RWPE1 (cell line): Measurements from ENCODE around the gene RHOBTB3.

Experiments
- CTCF ChIA-PET: fragments of 350-600 bp; sonication (Branson Sonifier 250); formaldehyde crosslinking; extraction: SDS; loops from one replicate; lab custom pipeline; 2021; lab: Yijun Ruan, JAX
- POLR2A ChIA-PET: fragments of 400-600 bp; formaldehyde crosslinking; extraction: SDS; loops from one replicate; lab custom pipeline; 2020; ENCODE audit warnings: antibody characterized with exemption; ENCODE audit not compliant: low non-redundant PET; lab: Yijun Ruan, JAX
- DNase-seq: peaks from one replicate; pipeline ENCODE4 v3.0.0; 2012; ENCODE audit warnings: low spot score
- H3K27ac ChIP-seq: fragments of 450-650 bp; 2 replicates; pipeline ENCODE4 v1.5.1; 2017
- CTCF ChIP-seq: fragments of 450-650 bp; conservative IDR thresholded peaks from 2 replicates; pipeline ENCODE4 v1.5.1; 2017; ENCODE audit warnings: low read depth, mild to moderate bottlenecking

RHOBTB3 gene

GRCh38 chr5:95727764-95728191 lies 3.4 kb upstream of the RHOBTB3 start:
- CTCF ChIA-PET, result no interaction called here

GRCh38 chr5:95728494-95729114 lies 2.5 kb upstream of the RHOBTB3 start:
- H3K27ac ChIP-seq, result no peak overlapping the region
- TF ChIP-seq CTCF, result no peak
- ChIA-PET CTCF (no interaction called here), POLR2A (no interaction called here)
- no peak for DNase-seq

More at GRCh38 chr5:95727764-95728191, 3.4 kb upstream of the RHOBTB3 start:
- H3K27ac ChIP-seq, result no peak overlapping the region
- POLR2A ChIA-PET, result no interaction called here
- peak; percentile 51 for DNase-seq
- no peak for TF ChIP-seq CTCF

GRCh38 chr5:95729115-95730010 lies 1.8 kb upstream of the RHOBTB3 start:
- CTCF ChIA-PET, result no interaction called here

GRCh38 chr5:95730011-95730700 lies 980 bp upstream of the RHOBTB3 start:
- DNase-seq, result no peak
- H3K27ac ChIP-seq, result peak overlapping the region; percentile 86
- ChIA-PET CTCF (interaction anchor here (0.6 to 2.9 kb wide), 6 partner anchors 12 to 85 kb away, joined by 3 to 13 read pairs (median 5); no protein-coding TSS in a partner anchor), POLR2A (interaction anchor here (0.6 to 1.2 kb wide), 2 partner anchors 32 to 84 kb away, joined by 6 to 7 read pairs; partner anchors contain the start of gene RFESD)
- TF ChIP-seq CTCF, result no peak

More at GRCh38 chr5:95729115-95730010, 1.8 kb upstream of the RHOBTB3 start:
- DNase-seq, result no peak
- no peak overlapping the region for H3K27ac ChIP-seq
- TF ChIP-seq CTCF, result no peak
- POLR2A ChIA-PET, result interaction anchor here (0.6 kb wide), 1 partner anchor 32 kb away, joined by 7 read pairs; no protein-coding TSS in a partner anchor

GRCh38 chr5:95731571-95732554 lies 727 bp downstream of the RHOBTB3 start:
- DNase-seq, result peak; percentile 27

More at GRCh38 chr5:95731571-95732554, 727 bp downstream of the RHOBTB3 start:
- TF ChIP-seq CTCF, result no peak
- ChIA-PET CTCF (interaction anchor here (0.6 to 2.9 kb wide), 11 partner anchors 11 to 858 kb away, joined by 3 to 13 read pairs (median 3); partner anchors contain the start of gene RFESD), POLR2A (interaction anchor here (0.7 to 1.2 kb wide), 2 partner anchors 59 to 85 kb away, joined by 3 to 6 read pairs; partner anchors contain the start of gene RFESD)
- H3K27ac ChIP-seq, result peak overlapping the region; percentile 86
